Measurements from ENCODE around the gene FOXD4L1.
"Not testable (repeated sequence)": the region's sequence is repeated elsewhere in the genome, so short reads cannot be mapped to it uniquely, and the experiment has no call there.

Gene FOXD4L1

GRCh38 chr2:113524986-113525385 is 26.5 kb downstream of the FOXD4L1 start:
- not testable (repeated sequence) for DNase-seq

- not testable (repeated sequence) for DNase-seq
Measured at GRCh38 chr2:113527350-113528045, 29.0 kb downstream of the FOXD4L1 start.

- not testable (repeated sequence) for DNase-seq
Measured at GRCh38 chr2:113528126-113528525, 29.7 kb downstream of the FOXD4L1 start.

GRCh38 chr2:113528904-113529303 is 30.4 kb downstream of the FOXD4L1 start:
- DNase-seq, result not testable (repeated sequence)

DNA sequence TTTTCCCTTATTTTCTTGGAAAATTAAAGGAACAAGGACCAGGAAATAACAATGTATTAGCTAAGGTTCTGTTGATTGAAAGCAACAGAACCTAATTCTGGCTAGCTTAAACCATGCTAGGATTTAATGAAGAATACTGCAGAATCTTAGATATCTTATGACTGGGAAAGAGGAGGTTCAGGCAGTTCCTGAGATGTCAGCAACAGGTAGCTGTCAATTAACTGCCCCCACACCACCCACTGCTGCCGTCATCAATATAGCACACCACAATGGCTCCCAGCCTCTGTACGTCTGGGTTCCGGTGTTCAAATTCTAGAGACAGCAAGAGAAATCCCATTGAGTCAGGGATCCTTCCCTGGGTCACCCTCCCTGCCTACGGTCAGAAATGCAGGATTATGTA is 34.5 kb downstream of the FOXD4L1 start:
- not testable (repeated sequence) for DNase-seq

GRCh38 chr2:113536573-113536972 is 38.1 kb downstream of the FOXD4L1 start:
- not testable (repeated sequence) for DNase-seq

DNA sequence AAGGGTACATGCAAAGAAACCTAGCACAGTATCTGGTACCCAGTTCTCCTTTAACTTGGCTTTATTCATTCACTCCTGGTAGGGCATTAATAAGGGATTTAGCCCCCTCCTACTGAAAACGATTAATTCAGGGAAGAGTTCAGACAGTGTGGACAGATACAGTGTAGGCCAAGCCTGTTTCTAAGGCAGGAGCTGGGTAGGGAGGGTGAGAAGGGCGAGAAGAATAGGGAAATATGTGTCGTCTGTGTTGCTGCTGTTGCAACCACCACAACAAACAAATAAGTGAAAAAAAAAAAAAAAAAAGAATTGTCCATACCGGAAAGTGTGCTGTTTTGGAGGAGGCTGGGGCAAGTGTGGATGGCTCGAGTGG is 42.4 kb downstream of the FOXD4L1 start:
- DNase-seq, result not testable (repeated sequence)

DNA sequence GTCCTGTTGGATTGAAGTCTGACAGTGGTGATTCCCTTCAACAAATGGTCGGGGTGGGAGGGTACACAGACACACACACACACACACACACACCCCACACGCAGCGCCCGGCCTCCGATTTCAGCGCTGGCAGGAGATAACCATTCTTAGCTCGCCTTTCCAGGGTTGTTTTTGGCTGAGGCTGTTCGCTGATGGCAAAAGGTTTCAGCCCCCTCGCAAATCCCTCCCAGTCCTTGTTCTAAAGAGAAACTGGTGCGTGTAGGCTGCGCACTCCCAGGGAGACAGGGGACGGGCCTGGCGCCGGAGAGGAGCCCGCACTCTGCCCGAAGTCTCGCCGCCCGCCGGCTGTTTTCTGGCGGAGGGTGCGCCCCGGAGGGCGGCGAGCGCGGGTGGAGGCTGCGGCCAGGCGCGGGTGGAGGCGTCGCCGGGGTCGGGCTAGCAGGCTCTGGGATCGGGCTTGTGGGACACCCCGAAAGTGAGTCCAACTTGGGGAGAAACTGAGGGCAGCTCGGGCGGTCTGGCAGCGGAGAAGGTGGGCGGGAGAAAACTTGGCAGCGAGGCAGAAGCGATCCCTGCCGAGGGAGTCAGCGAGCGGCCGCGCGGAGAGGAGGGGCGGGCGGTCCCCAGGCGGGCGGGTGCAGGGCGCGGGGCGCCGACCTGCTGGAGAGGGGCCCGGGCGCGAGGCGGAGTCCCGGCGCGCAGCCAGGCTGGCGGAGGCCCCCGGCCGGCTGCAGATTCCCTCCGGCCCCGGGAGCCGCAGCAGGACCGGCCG is 42.9 kb downstream of the FOXD4L1 start:
- not testable (repeated sequence) for DNase-seq

DNA sequence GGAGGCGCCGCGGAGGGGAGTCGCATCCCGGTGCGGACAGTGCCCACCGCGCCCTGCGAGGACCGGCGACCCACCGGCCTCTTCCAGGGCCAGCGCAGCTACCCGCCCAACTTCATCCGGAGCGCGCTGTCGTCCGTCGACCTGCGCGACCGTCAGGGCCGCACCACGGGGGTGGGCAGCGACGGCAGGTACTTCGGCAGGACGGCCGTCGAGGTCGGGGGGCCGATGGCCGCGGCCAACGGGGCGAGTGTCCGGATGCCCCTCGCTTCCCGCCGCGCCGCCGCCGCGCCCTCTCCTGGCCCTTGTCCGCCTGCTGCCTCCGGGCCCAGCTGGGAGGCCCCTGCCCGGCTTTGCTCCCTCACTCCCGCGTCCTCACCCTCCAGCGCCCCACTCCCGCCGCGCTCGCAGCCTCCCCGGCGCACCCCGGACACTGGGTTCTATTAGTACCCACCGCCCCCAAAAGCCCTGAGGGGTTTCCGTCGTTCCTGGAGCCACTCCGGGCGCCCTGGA is 43.6 kb downstream of the FOXD4L1 start:
- DNase-seq, result not testable (repeated sequence)

GRCh38 chr2:113542529-113542928 is 44.1 kb downstream of the FOXD4L1 start:
- not testable (repeated sequence) for DNase-seq
